GM23338 (cell line): ENCODE measurements around the gene PRELID1. TPM values are rescaled to one million over a fixed set of nuclear protein-coding genes. Genes with fewer than 3 reads are reported as not detected.

Experiments used
- ATAC-seq: fragments of 200-7000 bp; cut with Tn5 transposase; 3 replicates; pipeline ENCODE4 v1.9.1; 2020
- DNase-seq: peaks from one replicate; pipeline ENCODE4 v3.0.0-alpha.2; 2015; ENCODE audit warnings: low spot score
- H2AFZ ChIP-seq: fragments of 200-600 bp; sonication (generic); 2 replicates; pipeline ENCODE4 v1.8.0; 2016; ENCODE audit warnings: antibody characterized with exemption, mild to moderate bottlenecking, moderate library complexity
- H3F3A ChIP-seq: fragments of 200-600 bp; sonication (generic); replicated peaks from 2 replicates; pipeline ENCODE4 v1.8.0; 2017; ENCODE audit warnings: antibody characterized with exemption, mixed run types, low read depth
- H3K27ac ChIP-seq: fragments of 200-600 bp; sonication (generic); 2 replicates; pipeline ENCODE4 v1.6.1; 2016; ENCODE audit warnings: low read depth
- H3K27me3 ChIP-seq: fragments of 200-600 bp; sonication (generic); 2 replicates; pipeline ENCODE4 v1.8.0; 2016; ENCODE audit warnings: mild to moderate bottlenecking, mixed run types, moderate library complexity; ENCODE audit not compliant: insufficient read depth
- H3K36me3 ChIP-seq: fragments of 200-600 bp; sonication (generic); 2 replicates; pipeline ENCODE4 v1.8.0; 2016; ENCODE audit warnings: mild to moderate bottlenecking; ENCODE audit not compliant: insufficient read depth
- H3K4me1 ChIP-seq: fragments of 200-600 bp; sonication (generic); 2 replicates; pipeline ENCODE4 v1.8.0; 2016; ENCODE audit warnings: mild to moderate bottlenecking, moderate library complexity; ENCODE audit not compliant: insufficient read depth
- H3K4me2 ChIP-seq: fragments of 200-600 bp; sonication (generic); 2 replicates; pipeline ENCODE4 v1.7.1; 2017; ENCODE audit warnings: mixed run types
- H3K4me3 ChIP-seq: fragments of 200-600 bp; sonication (generic); 2 replicates; pipeline ENCODE4 v1.6.1; 2016; ENCODE audit warnings: mixed run types
- H3K79me2 ChIP-seq: fragments of 200-600 bp; sonication (generic); replicated peaks from 2 replicates; pipeline ENCODE4 v1.8.0; 2017; ENCODE audit warnings: mild to moderate bottlenecking; ENCODE audit not compliant: insufficient read depth
- H3K9me2 ChIP-seq: fragments of 200-600 bp; sonication (generic); 2 replicates; pipeline ENCODE4 v1.8.0; 2017; ENCODE audit not compliant: insufficient read depth
- H4K20me1 ChIP-seq: fragments of 200-600 bp; sonication (generic); replicated peaks from 2 replicates; pipeline ENCODE4 v1.8.0; 2017; ENCODE audit warnings: mild to moderate bottlenecking; ENCODE audit not compliant: insufficient read depth
- H3K27ac Mint-ChIP-seq: 2 replicates; pipeline ENCODE4 v1.8.0; 2020; ENCODE audit warnings: inconsistent platforms, mild to moderate bottlenecking, moderate library complexity, mixed read lengths
- H3K27me3 Mint-ChIP-seq: 3 replicates; pipeline ENCODE4 v1.8.0; 2022; ENCODE audit warnings: low read depth, mild to moderate bottlenecking, moderate library complexity, mixed read lengths, inconsistent platforms; ENCODE audit not compliant: insufficient read depth, poor library complexity
- H3K36me3 Mint-ChIP-seq: 3 replicates; pipeline ENCODE4 v1.8.0; 2021; ENCODE audit warnings: low read depth, mild to moderate bottlenecking, inconsistent platforms, moderate library complexity, mixed read lengths
- H3K4me1 Mint-ChIP-seq: 3 replicates; pipeline ENCODE4 v1.8.0; 2020; ENCODE audit warnings: mild to moderate bottlenecking, inconsistent platforms, mixed read lengths
- H3K4me3 Mint-ChIP-seq: 3 replicates; pipeline ENCODE4 v1.8.0; 2021; ENCODE audit warnings: moderate library complexity, mild to moderate bottlenecking, inconsistent platforms, mixed read lengths
- H3K9me3 Mint-ChIP-seq: 3 replicates; pipeline ENCODE4 v1.8.0; 2020; ENCODE audit warnings: moderate library complexity, mild to moderate bottlenecking, inconsistent platforms, mixed read lengths
- CREB1 ChIP-seq: fragments of 250-450 bp; sonication (Bioruptor Pico); IDR thresholded peaks from 2 replicates; pipeline ENCODE4 v1.5.0; 2020; ENCODE audit warnings: low read depth, mild to moderate bottlenecking, moderate library complexity
- CTCF ChIP-seq, 2 experiments: fragments of 200-600 bp in 1 of 2; sonication (generic) in 1 of 2; conservative IDR thresholded peaks; 2 replicates each; pipeline versions ENCODE4 v1.5.1 to v1.6.1; 2016 to 2017; ENCODE audit warnings: antibody characterized with exemption in 2 of 2, low read depth in 2 of 2, mild to moderate bottlenecking in 2 of 2, moderate library complexity in 1 of 2
- EZH2 ChIP-seq: fragments of 200-600 bp; sonication (generic); IDR thresholded peaks from one replicate; pipeline ENCODE4 v1.8.0; 2017; ENCODE audit warnings: antibody characterized with exemption, mild to moderate bottlenecking, low read depth; ENCODE audit not compliant: unreplicated experiment
- EZH2phosphoT487 ChIP-seq: fragments of 200-600 bp; sonication (generic); IDR thresholded peaks from one replicate; pipeline ENCODE4 v1.8.1; 2018; ENCODE audit warnings: antibody characterized with exemption; ENCODE audit not compliant: unreplicated experiment
- NANOG ChIP-seq: IDR thresholded peaks from 2 replicates; pipeline ENCODE4 v1.6.1; 2016; ENCODE audit warnings: antibody characterized with exemption, borderline replicate concordance
- POLR2AphosphoS5 ChIP-seq: IDR thresholded peaks from 2 replicates; pipeline ENCODE4 v1.6.1; 2016; ENCODE audit warnings: antibody characterized with exemption, low read depth
- STAT1 ChIP-seq: IDR thresholded peaks from one replicate; pipeline ENCODE4 v1.6.1; 2016; ENCODE audit warnings: antibody characterized with exemption; ENCODE audit not compliant: unreplicated experiment
- ZNF114 ChIP-seq: fragments of 250-450 bp; sonication (Bioruptor Pico); IDR thresholded peaks from 2 replicates; pipeline ENCODE4 v1.5.0; 2020; ENCODE audit warnings: mild to moderate bottlenecking, moderate library complexity
- ZNF331 ChIP-seq: fragments of 250-450 bp; sonication (Bioruptor Pico); IDR thresholded peaks from 2 replicates; pipeline ENCODE4 v1.5.0; 2020; ENCODE audit warnings: low read depth, mild to moderate bottlenecking, moderate library complexity
- ZNF462 ChIP-seq: fragments of 250-450 bp; sonication (Bioruptor Pico); IDR thresholded peaks from 2 replicates; pipeline ENCODE4 v1.5.0; 2020; ENCODE audit warnings: mild to moderate bottlenecking, moderate library complexity
- polyA plus RNA-seq: library from polyadenylated mRNA; unstranded; fragments of >200 nt; fragmentation: Nextera tagmentation; extraction: Ambion mirVana; gene quantifications from 2 replicates; pipeline ENCODE4 v1.2.1, GENCODE V29; 2016
- total RNA-seq: library from RNA; depleted of rRNA; stranded (reverse); fragments of >200 nt; shearing (Covaris generic); gene quantifications from 2 replicates; pipeline ENCODE4 v1.2.3, GENCODE V29; 2014
- TF ChIP-seq, protein P1 (sequence below): IDR thresholded peaks from one replicate; pipeline ENCODE4 v1.6.1; 2018; ENCODE audit warnings: antibody characterized with exemption; ENCODE audit not compliant: unreplicated experiment

Gene PRELID1
- total and polyA plus RNA-seq, 2 experiments from 2014 or later, result 328 to 349 TPM

- DNase-seq (no peak), ATAC-seq (no peak)
- Histone ChIP-seq H4K20me1 (peaks cover 33% of the 10 kb centered on the region), H2AFZ (no peak overlapping the region), H3K9me2 (no peaks in the 10 kb centered on the region), H3K4me3 (no peak overlapping the region), H3K4me1 (no peaks in the 10 kb centered on the region), H3K27me3 (no peaks in the 10 kb centered on the region), H3F3A (0 out of 2 replicates have a peak, but pooled peaks cover 6% of the 10 kb centered on the region), H3K27ac (no peak overlapping the region), H3K4me2 (no peak overlapping the region), H3K79me2 (peaks cover 14% of the 10 kb centered on the region; the same call in 1 of the 2 replicates), H3K36me3 (peaks cover 67% of the 10 kb centered on the region)
- H3K27me3 Mint-ChIP-seq, result peaks cover 12% of the 10 kb centered on the region
- peaks cover 88% of the 10 kb centered on the region for H3K36me3 Mint-ChIP-seq
- H3K9me3 Mint-ChIP-seq, result no peaks in the 10 kb centered on the region
- TF ChIP-seq CREB1, result no peak
- no peak for TF ChIP-seq EZH2
- TF ChIP-seq EZH2phosphoT487, result no peak
- no peak for TF ChIP-seq ZNF114 (CRISPR knock-in tag)
- no peak for TF ChIP-seq POLR2AphosphoS5
- no peak for TF ChIP-seq ZNF462 (CRISPR knock-in tag)
- TF ChIP-seq STAT1, result no peak
- TF ChIP-seq, protein P1, sequence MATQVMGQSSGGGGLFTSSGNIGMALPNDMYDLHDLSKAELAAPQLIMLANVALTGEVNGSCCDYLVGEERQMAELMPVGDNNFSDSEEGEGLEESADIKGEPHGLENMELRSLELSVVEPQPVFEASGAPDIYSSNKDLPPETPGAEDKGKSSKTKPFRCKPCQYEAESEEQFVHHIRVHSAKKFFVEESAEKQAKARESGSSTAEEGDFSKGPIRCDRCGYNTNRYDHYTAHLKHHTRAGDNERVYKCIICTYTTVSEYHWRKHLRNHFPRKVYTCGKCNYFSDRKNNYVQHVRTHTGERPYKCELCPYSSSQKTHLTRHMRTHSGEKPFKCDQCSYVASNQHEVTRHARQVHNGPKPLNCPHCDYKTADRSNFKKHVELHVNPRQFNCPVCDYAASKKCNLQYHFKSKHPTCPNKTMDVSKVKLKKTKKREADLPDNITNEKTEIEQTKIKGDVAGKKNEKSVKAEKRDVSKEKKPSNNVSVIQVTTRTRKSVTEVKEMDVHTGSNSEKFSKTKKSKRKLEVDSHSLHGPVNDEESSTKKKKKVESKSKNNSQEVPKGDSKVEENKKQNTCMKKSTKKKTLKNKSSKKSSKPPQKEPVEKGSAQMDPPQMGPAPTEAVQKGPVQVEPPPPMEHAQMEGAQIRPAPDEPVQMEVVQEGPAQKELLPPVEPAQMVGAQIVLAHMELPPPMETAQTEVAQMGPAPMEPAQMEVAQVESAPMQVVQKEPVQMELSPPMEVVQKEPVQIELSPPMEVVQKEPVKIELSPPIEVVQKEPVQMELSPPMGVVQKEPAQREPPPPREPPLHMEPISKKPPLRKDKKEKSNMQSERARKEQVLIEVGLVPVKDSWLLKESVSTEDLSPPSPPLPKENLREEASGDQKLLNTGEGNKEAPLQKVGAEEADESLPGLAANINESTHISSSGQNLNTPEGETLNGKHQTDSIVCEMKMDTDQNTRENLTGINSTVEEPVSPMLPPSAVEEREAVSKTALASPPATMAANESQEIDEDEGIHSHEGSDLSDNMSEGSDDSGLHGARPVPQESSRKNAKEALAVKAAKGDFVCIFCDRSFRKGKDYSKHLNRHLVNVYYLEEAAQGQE, result no peak
- no peak for TF ChIP-seq ZNF331 (CRISPR knock-in tag)
- TF ChIP-seq NANOG, result no peak
- TF ChIP-seq CTCF (conservative IDR thresholded peaks at IDR 0.05; ENCODE audit: low read depth in 2 of 2), result no peak
- H3K4me1 Mint-ChIP-seq, result no peaks in the 10 kb centered on the region
- H3K4me3 Mint-ChIP-seq, result no peak overlapping the region
- no peak overlapping the region for H3K27ac Mint-ChIP-seq
Observed at GRCh38 chr5:177264178-177264577, 39.4 kb upstream of the PRELID1 start.
